ENCODE data around the gene RNF150. TPM values are rescaled to one million over a fixed set of nuclear protein-coding genes. Genes with fewer than 3 reads are reported as not detected.

RNF150 gene
- total and polyA plus RNA-seq, 2 of the 8 experiments (the other 6 are each of a cell fraction or from before 2014, with no cell fraction given) = 3.4 to 4.8 TPM

GRCh38 chr4:140870427-140870826 is 262.8 kb downstream of the RNF150 start (continued):
- TF ChIP-seq MAFK (IDR thresholded peaks at IDR 0.05; ENCODE audit: low read depth, low read length) (no peak), SAP30 (IDR thresholded peaks at IDR 0.05; ENCODE audit: insufficient read depth, insufficient replicate concordance, low read length) (no peak), HDAC2 (IDR thresholded peaks at IDR 0.05; ENCODE audit: borderline replicate concordance in 1 of 2, low read depth in 2 of 2, low read length in 2 of 2) (no peak)
- TF ChIP-seq, protein P1, sequence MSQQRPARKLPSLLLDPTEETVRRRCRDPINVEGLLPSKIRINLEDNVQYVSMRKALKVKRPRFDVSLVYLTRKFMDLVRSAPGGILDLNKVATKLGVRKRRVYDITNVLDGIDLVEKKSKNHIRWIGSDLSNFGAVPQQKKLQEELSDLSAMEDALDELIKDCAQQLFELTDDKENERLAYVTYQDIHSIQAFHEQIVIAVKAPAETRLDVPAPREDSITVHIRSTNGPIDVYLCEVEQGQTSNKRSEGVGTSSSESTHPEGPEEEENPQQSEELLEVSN (IDR thresholded peaks at IDR 0.05) = no peak

Measured in H1 (cell line).